Testis (tissue), 2 donors: Measurements from ENCODE around the gene CEP350.

ENCODE experiments used
- CTCF ChIP-seq, 3 experiments: fragments of 450-650 bp in 2 of 3; fragments of 200-600 bp in 1 of 3; sonication (generic) in 1 of 3; IDR thresholded peaks; one replicate each; pipeline ENCODE4 v1.5.1; 2016 to 2019; ENCODE audit warnings: antibody characterized with exemption in 3 of 3, mild to moderate bottlenecking in 2 of 3, moderate library complexity in 1 of 3
- POLR2A ChIP-seq: fragments of 450-650 bp; IDR thresholded peaks from one replicate; pipeline ENCODE4 v1.6.1; 2017; ENCODE audit warnings: antibody characterized with exemption, mild to moderate bottlenecking, moderate library complexity

GRCh38 chr1:180053594-180054567, 99.3 kb downstream of the CEP350 start:
- TF ChIP-seq CTCF (IDR thresholded peaks at IDR 0.05) (no peak), POLR2A (no peak)
